NB4 (cell line): Measurements from ENCODE around the gene PRKAG1.
A peak's percentile ranks its signal among the peaks of the same experiment; 100 is the strongest.

Experiments
- DNase-seq: peaks from one replicate; pipeline ENCODE4 v3.0.0; 2010; ENCODE audit warnings: low read depth
- H3K4me3 ChIP-seq: one replicate; pipeline ENCODE4 v1.5.1; 2011; ENCODE audit warnings: mild to moderate bottlenecking, low read depth, low read length, moderate library complexity
- CTCF ChIP-seq: IDR thresholded peaks from one replicate; pipeline ENCODE4 v1.5.1; 2012; ENCODE audit warnings: low read depth, low read length
- MAX ChIP-seq: IDR thresholded peaks from 2 replicates; pipeline ENCODE4 v1.6.1; 2011; ENCODE audit warnings: low read depth, low read length
- MYC ChIP-seq: IDR thresholded peaks from 2 replicates; pipeline ENCODE4 v1.6.1; 2011; ENCODE audit warnings: low read depth, low read length
- POLR2A ChIP-seq: IDR thresholded peaks from 2 replicates; pipeline ENCODE4 v1.6.1; 2011; ENCODE audit warnings: mild to moderate bottlenecking; ENCODE audit not compliant: insufficient read length; ENCODE audit errors: extremely low read depth

The PRKAG1 gene

GRCh38 chr12:48993787-48994186 is 24.8 kb downstream of the PRKAG1 start:
- TF ChIP-seq MAX (no peak), MYC (no peak), POLR2A (no peak), CTCF (no peak)
- no peak for DNase-seq
- no peak overlapping the region for H3K4me3 ChIP-seq

DNA sequence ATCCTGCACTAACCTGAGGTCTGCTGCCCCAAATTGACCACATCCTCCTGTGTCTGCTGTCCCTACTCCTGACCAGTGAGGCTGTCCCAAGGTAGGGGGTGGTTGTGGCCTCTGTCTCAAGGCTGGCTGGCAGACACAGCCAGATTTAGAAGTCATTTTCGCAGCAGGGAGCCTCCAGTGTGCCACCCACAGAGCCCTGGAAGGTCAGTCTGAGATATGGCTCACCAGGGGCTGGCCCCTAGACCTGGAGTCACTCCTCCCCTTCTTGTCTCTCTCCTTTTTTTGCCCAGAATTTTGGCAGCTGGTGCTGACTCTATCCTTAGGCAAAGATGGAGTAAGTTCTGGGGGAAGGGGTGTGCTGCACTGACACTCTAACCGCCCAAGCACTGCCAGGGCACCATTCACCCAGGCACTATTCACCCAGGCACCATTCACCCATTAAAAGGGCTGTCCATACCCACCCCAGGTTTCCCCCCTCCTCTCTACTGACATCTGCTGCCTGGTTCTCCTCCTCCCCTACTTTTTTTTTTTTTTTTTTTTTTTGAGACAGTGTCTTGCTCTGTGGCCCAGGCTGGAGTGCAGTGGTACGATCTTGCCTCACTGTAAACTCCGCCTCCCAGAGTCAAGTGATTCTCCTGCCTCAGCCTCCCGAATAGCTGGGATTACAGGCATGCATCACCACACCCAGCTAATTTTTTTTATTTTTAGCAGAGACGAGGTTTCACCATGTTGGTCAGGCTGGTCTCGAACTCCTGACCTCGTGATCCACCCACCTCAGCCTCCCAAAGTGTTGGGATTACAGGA is 27.1 kb downstream of the PRKAG1 start:
- no peak for TF ChIP-seq POLR2A
- no peak for TF ChIP-seq MAX
- no peak for TF ChIP-seq MYC
- TF ChIP-seq CTCF: no peak
- no peak overlapping the region for H3K4me3 ChIP-seq
- no peak for DNase-seq

DNA sequence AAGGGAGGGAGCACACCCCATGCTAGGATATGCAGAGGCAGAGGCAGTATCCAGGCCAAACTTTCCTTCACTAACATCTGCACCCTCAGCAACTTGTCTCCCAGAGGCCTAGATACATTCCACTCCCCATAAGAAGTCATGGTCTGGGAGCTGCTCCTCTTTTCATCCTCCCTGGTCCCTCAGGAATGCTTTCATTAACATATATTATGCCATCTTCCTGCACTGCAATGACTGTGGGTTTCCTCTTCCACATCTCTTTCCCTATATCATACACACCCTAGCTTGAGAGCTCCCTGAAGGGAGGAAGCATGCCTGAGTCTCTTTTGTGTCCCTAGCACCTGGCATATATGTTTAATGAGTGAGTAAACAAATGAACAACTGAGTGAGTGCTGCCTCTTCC is 28.0 kb downstream of the PRKAG1 start:
- no peak overlapping the region for H3K4me3 ChIP-seq
- TF ChIP-seq MYC (no peak), CTCF (no peak), MAX (no peak), POLR2A (no peak)
- no peak for DNase-seq

DNA sequence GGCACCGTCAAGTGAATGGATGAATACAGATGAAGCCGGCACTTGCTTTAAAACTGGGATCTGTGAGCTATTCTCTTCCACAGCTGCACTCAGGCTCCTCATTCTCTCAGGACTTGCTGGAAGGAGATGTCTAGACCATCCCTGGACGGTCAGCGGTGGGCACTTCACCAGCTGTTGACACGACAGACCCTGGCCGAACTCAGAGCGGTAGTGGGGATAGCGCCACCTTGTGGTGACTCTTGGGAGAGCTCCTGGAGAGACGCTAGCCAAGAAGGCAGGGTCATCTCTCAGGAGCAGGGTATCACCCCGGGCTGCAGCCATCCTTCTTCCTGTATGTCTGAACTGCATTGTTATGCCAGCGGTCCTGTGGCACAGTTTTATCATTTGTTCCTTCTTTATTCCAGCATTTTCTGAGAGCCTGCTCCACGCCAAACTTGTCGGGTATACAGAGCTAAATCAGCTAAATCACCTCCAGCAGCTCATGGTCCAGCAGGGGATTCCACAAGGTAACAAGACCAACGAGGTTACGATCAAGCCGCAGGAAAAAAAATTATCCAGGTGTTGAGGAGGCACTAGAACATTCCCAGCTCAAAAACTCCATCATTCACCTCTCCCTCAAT is 30.4 kb downstream of the PRKAG1 start:
- TF ChIP-seq CTCF (peak; percentile 97), POLR2A (no peak), MYC (no peak), MAX (0 out of 2 replicates have a peak, but pooled peaks have one; percentile 20)
- DNase-seq: peak; percentile 76
- H3K4me3 ChIP-seq: no peak overlapping the region

GRCh38 chr12:48986720-48987291 is 31.8 kb downstream of the PRKAG1 start:
- no peak overlapping the region for H3K4me3 ChIP-seq
- no peak for DNase-seq
- no peak for TF ChIP-seq MYC
- no peak for TF ChIP-seq POLR2A
- no peak for TF ChIP-seq CTCF
- no peak for TF ChIP-seq MAX
